WTC11 (cell line): Measurements from ENCODE around the gene KLK15. TPM values are rescaled to one million over a fixed set of nuclear protein-coding genes. Genes with fewer than 3 reads are reported as not detected.

Experiments
- ATAC-seq: fragments of 200-7000 bp; cut with Tn5 transposase; 2 replicates; pipeline ENCODE4 v1.10.0; 2021; ENCODE audit warnings: mild to moderate bottlenecking, moderate library complexity
- CTCF ChIA-PET: fragments of 300-600 bp; sonication (Branson Sonifier 250); formaldehyde crosslinking; loops from one replicate; lab custom pipeline; 2021; ENCODE audit warnings: antibody characterized with exemption; lab: Charles Lee
- POLR2A ChIA-PET: fragments of 350-600 bp; sonication (Branson Sonifier 250); formaldehyde crosslinking; loops from one replicate; lab custom pipeline; 2021; ENCODE audit warnings: antibody characterized with exemption; lab: Charles Lee
- DNase-seq: peaks from one replicate; pipeline ENCODE4 v3.0.0; 2021; ENCODE audit warnings: low spot score
- H3K27ac Mint-ChIP-seq: 2 replicates; pipeline ENCODE4 v1.8.0; 2021; ENCODE audit warnings: mixed read lengths
- H3K27me3 Mint-ChIP-seq: 2 replicates; pipeline ENCODE4 v1.8.0; 2021; ENCODE audit warnings: low read depth, mild to moderate bottlenecking, moderate library complexity, mixed read lengths
- H3K36me3 Mint-ChIP-seq: 2 replicates; pipeline ENCODE4 v1.8.0; 2021; ENCODE audit warnings: mixed read lengths
- H3K4me1 Mint-ChIP-seq: 2 replicates; pipeline ENCODE4 v1.8.0; 2022; ENCODE audit warnings: mixed read lengths
- H3K4me3 Mint-ChIP-seq: 2 replicates; pipeline ENCODE4 v1.8.0; 2021; ENCODE audit warnings: mild to moderate bottlenecking, moderate library complexity, mixed read lengths
- H3K9me3 Mint-ChIP-seq: 2 replicates; pipeline ENCODE4 v1.8.0; 2021; ENCODE audit warnings: mixed read lengths
- CBFB ChIP-seq: sonication (generic); formaldehyde crosslinking; IDR thresholded peaks from 2 replicates; pipeline ENCODE4 v1.8.1; 2022; ENCODE audit warnings: mild to moderate bottlenecking, low read depth, missing genetic modification reagents
- CREB1 ChIP-seq: sonication (generic); formaldehyde crosslinking; IDR thresholded peaks from 2 replicates; pipeline ENCODE4 v1.8.0; 2023; ENCODE audit warnings: mild to moderate bottlenecking, missing genetic modification reagents
- ETV6 ChIP-seq: sonication (generic); formaldehyde crosslinking; IDR thresholded peaks from 2 replicates; pipeline ENCODE4 v1.8.1; 2022; ENCODE audit warnings: mild to moderate bottlenecking, missing genetic modification reagents
- FOXP1 ChIP-seq: sonication (generic); formaldehyde crosslinking; IDR thresholded peaks from 2 replicates; pipeline ENCODE4 v1.8.0; 2022; ENCODE audit warnings: missing genetic modification reagents, mild to moderate bottlenecking, moderate library complexity, borderline replicate concordance
- GABPB1 ChIP-seq: sonication (generic); formaldehyde crosslinking; IDR thresholded peaks from 2 replicates; pipeline ENCODE4 v1.8.1; 2023; ENCODE audit warnings: mild to moderate bottlenecking, missing genetic modification reagents
- GTF2I ChIP-seq: fragments of 250-450 bp; sonication (Bioruptor Pico); conservative IDR thresholded peaks from 2 replicates; pipeline ENCODE4 v1.4.0; 2021; ENCODE audit warnings: mild to moderate bottlenecking
- JAZF1 ChIP-seq: fragments of 250-450 bp; sonication (Bioruptor Pico); IDR thresholded peaks from 2 replicates; pipeline ENCODE4 v1.9.0; 2021; ENCODE audit warnings: moderate library complexity, mild to moderate bottlenecking, inconsistent platforms
- JUN ChIP-seq: sonication (generic); formaldehyde crosslinking; IDR thresholded peaks from 2 replicates; pipeline ENCODE4 v1.8.0; 2023; ENCODE audit warnings: mild to moderate bottlenecking, missing genetic modification reagents
- NFATC4 ChIP-seq: fragments of 250-450 bp; sonication (Bioruptor Pico); IDR thresholded peaks from 2 replicates; pipeline ENCODE4 v1.9.0; 2021; ENCODE audit warnings: mild to moderate bottlenecking
- NFYB ChIP-seq: sonication (generic); formaldehyde crosslinking; conservative IDR thresholded peaks from 2 replicates; pipeline ENCODE4 v1.8.0; 2022; ENCODE audit warnings: low read depth, missing genetic modification reagents
- NR2C2 ChIP-seq: sonication (generic); formaldehyde crosslinking; IDR thresholded peaks from 2 replicates; pipeline ENCODE4 v1.8.0; 2022; ENCODE audit warnings: mild to moderate bottlenecking, missing genetic modification reagents
- PRRX2 ChIP-seq: fragments of 250-450 bp; sonication (Bioruptor Pico); IDR thresholded peaks from 2 replicates; pipeline ENCODE4 v1.8.0; 2021; ENCODE audit warnings: mild to moderate bottlenecking
- TCF7 ChIP-seq: sonication (generic); formaldehyde crosslinking; IDR thresholded peaks from 2 replicates; pipeline ENCODE4 v1.8.0; 2022; ENCODE audit warnings: mild to moderate bottlenecking, low read depth, missing genetic modification reagents, moderate library complexity
- TEAD1 ChIP-seq: sonication (generic); formaldehyde crosslinking; IDR thresholded peaks from 2 replicates; pipeline ENCODE4 v1.8.0; 2022; ENCODE audit warnings: mild to moderate bottlenecking, missing genetic modification reagents
- TEAD4 ChIP-seq: sonication (generic); formaldehyde crosslinking; IDR thresholded peaks from 2 replicates; pipeline ENCODE4 v1.8.0; 2022; ENCODE audit warnings: mild to moderate bottlenecking, missing genetic modification reagents
- ZBTB21 ChIP-seq: sonication (generic); formaldehyde crosslinking; IDR thresholded peaks from 2 replicates; pipeline ENCODE4 v1.8.1; 2023; ENCODE audit warnings: mild to moderate bottlenecking, missing genetic modification reagents, borderline replicate concordance
- ZNF263 ChIP-seq: sonication (generic); formaldehyde crosslinking; IDR thresholded peaks from 2 replicates; pipeline ENCODE4 v1.8.1; 2022; ENCODE audit warnings: low read depth, mild to moderate bottlenecking, moderate library complexity, missing genetic modification reagents
- ZNF416 ChIP-seq: fragments of 250-450 bp; sonication (Bioruptor Pico); IDR thresholded peaks from 2 replicates; pipeline ENCODE4 v1.9.0; 2021; ENCODE audit warnings: mild to moderate bottlenecking, inconsistent platforms
- ZNF423 ChIP-seq: fragments of 250-450 bp; sonication (Bioruptor Pico); IDR thresholded peaks from 2 replicates; pipeline ENCODE4 v2.1.2; 2022; ENCODE audit warnings: mild to moderate bottlenecking, moderate library complexity
- ZNF671 ChIP-seq: fragments of 250-450 bp; sonication (Bioruptor Pico); IDR thresholded peaks from 2 replicates; pipeline ENCODE4 v1.8.0; 2021; ENCODE audit warnings: mild to moderate bottlenecking
- total RNA-seq: library from RNA; stranded (reverse); gene quantifications from 3 replicates; pipeline ENCODE4 v1.2.3, GENCODE V29; 2021
- TF ChIP-seq, protein P1 (sequence below): sonication (generic); formaldehyde crosslinking; IDR thresholded peaks from 2 replicates; pipeline ENCODE4 v1.8.1; 2022; ENCODE audit warnings: low read depth, mild to moderate bottlenecking, moderate library complexity, missing genetic modification reagents, borderline replicate concordance
- TF ChIP-seq, protein P2 (sequence below): sonication (generic); formaldehyde crosslinking; IDR thresholded peaks from 2 replicates; pipeline ENCODE4 v1.8.0; 2022; ENCODE audit warnings: mild to moderate bottlenecking, missing genetic modification reagents
- TF ChIP-seq, protein P3 (sequence below): fragments of 250-450 bp; sonication (Bioruptor Pico); conservative IDR thresholded peaks from 2 replicates; pipeline ENCODE4 v1.9.0; 2021; ENCODE audit warnings: mild to moderate bottlenecking
- TF ChIP-seq, protein P4 (sequence below): fragments of 250-450 bp; sonication (Bioruptor Pico); IDR thresholded peaks from 2 replicates; pipeline ENCODE4 v1.9.0; 2021; ENCODE audit warnings: mild to moderate bottlenecking
- TF ChIP-seq, protein P5 (sequence below): fragments of 250-450 bp; sonication (Bioruptor Pico); IDR thresholded peaks from 2 replicates; pipeline ENCODE4 v1.8.0; 2021; ENCODE audit warnings: mild to moderate bottlenecking

Gene KLK15
- total RNA-seq, 1 experiment from 2014 or later, result not detected

DNA sequence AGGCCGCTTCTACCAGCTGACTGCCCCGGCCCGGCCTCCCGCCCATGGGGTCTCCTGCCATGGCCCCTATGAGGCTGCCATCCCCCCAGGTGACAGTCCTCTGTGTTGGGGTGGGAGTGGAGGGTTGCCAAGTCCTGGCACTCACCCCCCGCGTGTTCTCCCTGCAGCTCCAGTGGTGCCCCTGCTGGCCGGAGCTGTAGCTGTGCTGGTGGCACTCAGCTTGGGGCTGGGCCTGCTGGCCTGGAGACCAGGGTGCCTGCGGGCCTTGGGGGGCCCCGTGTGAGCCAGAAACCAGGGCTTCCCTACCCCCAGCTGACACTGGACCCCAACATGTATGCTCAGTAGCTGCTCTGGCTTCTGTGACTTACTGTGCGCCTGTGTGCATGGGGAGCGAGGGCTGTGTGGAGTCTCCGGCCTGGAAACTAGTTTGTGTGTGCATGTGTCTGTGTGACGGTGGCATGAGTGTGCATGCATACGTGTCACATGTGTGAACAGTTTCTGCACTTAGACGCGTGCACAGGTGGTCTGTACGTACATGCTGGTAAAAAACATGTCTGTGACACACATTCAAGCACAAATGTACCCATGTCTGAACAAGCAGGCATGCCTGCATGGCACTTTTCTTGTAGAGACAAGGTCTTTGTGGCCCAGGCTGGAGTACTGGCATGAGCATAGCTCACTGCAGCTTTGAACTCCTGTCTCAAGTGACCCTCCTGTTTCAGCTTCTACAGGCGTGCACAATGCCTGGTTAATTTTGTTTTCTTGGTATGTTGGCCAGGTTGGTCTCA, 38.3 kb downstream of the KLK15 start (continued):
- TF ChIP-seq CREB1 (CRISPR knock-in tag) (peak; percentile 90), FOXP1 (CRISPR knock-in tag) (peak; percentile 84), TCF7 (no peak), TEAD4 (CRISPR knock-in tag) (no peak), ZNF263 (CRISPR knock-in tag) (0 out of 2 replicates have a peak, but pooled peaks have one; percentile 16), ZNF671 (CRISPR knock-in tag) (peak; percentile 1; the same call in 1 of the 2 replicates), CBFB (CRISPR knock-in tag) (peak; percentile 21; the same call in 1 of the 2 replicates)
- TF ChIP-seq, protein P1, sequence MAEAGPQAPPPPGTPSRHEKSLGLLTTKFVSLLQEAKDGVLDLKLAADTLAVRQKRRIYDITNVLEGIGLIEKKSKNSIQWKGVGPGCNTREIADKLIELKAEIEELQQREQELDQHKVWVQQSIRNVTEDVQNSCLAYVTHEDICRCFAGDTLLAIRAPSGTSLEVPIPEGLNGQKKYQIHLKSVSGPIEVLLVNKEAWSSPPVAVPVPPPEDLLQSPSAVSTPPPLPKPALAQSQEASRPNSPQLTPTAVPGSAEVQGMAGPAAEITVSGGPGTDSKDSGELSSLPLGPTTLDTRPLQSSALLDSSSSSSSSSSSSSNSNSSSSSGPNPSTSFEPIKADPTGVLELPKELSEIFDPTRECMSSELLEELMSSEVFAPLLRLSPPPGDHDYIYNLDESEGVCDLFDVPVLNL (CRISPR knock-in tag), result peak; percentile 60; the same call in 1 of the 2 replicates
- TF ChIP-seq, protein P2, sequence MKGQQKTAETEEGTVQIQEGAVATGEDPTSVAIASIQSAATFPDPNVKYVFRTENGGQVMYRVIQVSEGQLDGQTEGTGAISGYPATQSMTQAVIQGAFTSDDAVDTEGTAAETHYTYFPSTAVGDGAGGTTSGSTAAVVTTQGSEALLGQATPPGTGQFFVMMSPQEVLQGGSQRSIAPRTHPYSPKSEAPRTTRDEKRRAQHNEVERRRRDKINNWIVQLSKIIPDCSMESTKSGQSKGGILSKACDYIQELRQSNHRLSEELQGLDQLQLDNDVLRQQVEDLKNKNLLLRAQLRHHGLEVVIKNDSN, result peak; percentile 49; the same call in 1 of the 2 replicates

DNA sequence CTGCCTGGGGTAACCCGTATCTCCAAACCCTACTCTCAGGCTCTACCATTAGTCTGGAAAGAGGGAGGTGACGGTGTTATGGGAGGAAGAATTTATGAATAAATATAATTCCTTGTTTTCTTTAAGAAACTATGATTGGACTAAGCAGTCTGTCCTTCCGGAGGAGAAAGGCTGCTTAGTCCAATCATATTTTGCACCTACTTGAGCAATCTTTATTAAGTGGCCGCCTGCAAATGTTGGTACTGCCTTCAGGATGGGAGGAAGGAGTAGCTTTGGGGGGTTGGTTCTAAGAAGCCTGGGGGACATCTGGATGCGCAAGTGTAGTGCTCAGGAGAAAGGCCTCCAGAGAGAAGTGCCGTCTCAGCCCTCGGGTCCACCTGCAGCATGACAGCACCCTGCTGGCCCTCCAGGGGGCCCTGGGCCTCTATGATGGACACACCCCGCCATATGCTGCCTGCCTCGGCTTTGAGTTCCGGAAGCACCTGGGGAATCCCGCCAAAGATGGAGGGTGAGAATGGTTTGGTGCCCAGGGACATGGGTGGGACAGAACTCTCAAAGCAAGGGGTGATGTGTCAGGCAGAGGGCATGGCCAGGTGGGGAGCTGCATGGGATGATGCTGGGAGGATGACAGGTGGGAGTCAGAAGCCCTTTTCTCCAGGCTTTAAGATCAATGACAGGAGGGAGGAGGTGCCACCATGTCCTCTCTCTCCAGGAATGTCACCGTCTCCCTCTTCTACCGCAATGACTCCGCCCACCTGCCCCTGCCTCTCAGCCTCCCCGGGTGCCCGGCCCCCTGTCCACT, 39.1 kb downstream of the KLK15 start:
- no peak for DNase-seq
- peaks cover 12% of the 10 kb centered on the region for H3K4me1 Mint-ChIP-seq
- H3K36me3 Mint-ChIP-seq, result peaks cover 17% of the 10 kb centered on the region
- no peak overlapping the region for H3K4me3 Mint-ChIP-seq
- H3K27me3 Mint-ChIP-seq, result peaks cover 20% of the 10 kb centered on the region
- no peak; the same call in 1 of the 2 replicates for ATAC-seq
- ChIA-PET POLR2A (interaction anchor here (0.6 to 1.5 kb wide), 4 partner anchors 10 to 200 kb away, joined by 3 to 6 read pairs (median 4); no protein-coding TSS in a partner anchor), CTCF (interaction anchor here (0.6 to 5.1 kb wide), 11 partner anchors 11 to 480 kb away, joined by 3 to 38 read pairs (median 3); no protein-coding TSS in a partner anchor)
- H3K27ac Mint-ChIP-seq, result no peak overlapping the region
- no peaks in the 10 kb centered on the region for H3K9me3 Mint-ChIP-seq
- 0 out of 2 replicates have a peak, but pooled peaks have one; percentile 6 for TF ChIP-seq ZNF423 (CRISPR knock-in tag)
- 0 out of 2 replicates have a peak, but pooled peaks have one; percentile 25 for TF ChIP-seq JUN (CRISPR knock-in tag)
- TF ChIP-seq ZNF416 (CRISPR knock-in tag), result peak; percentile 46; the same call in 1 of the 2 replicates
- 0 out of 2 replicates have a peak, but pooled peaks have one; percentile 7 for TF ChIP-seq NR2C2 (CRISPR knock-in tag)
- TF ChIP-seq PRRX2, result no peak
- TF ChIP-seq, protein P3, sequence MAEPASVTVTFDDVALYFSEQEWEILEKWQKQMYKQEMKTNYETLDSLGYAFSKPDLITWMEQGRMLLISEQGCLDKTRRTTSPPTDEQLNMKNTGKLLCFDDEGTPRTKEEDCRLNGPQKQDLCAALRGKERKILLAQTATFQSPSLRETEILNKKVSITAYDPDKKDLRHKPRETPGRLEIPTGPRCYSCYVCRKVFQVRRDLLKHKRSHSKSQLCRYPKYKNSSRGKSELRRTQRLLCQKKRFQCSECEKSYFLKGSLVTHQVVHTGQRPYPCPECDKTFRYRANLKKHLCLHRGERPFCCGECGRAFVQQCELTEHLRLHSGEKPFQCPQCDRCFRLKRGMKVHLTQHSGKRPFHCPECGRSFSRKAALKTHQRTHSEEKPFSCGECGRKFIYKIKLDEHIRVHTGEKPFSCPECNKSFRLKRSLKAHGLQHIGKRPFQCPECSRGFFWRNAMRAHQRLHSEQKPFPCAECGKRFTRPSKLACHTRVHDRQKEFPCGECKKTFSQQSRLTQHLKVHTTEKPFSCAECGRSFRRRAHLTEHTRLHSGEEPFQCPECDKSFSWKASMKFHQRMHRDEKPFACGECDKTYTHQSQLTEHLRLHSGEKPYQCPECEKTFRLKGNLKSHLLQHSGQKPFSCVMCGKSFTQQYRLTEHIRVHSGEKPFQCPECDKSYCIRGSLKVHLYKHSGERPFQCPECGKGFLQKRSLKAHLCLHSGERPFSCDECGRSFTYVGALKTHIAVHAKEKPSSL (CRISPR knock-in tag), result peak; percentile 64; the same call in 1 of the 2 replicates
- no peak for TF ChIP-seq GTF2I (CRISPR knock-in tag)
- peak; percentile 68; the same call in 1 of the 2 replicates for TF ChIP-seq NFATC4 (CRISPR knock-in tag)
- TF ChIP-seq GABPB1, result no peak
- no peak for TF ChIP-seq CREB1 (CRISPR knock-in tag)
- TF ChIP-seq ZBTB21 (CRISPR knock-in tag), result no peak
- TF ChIP-seq, protein P4, sequence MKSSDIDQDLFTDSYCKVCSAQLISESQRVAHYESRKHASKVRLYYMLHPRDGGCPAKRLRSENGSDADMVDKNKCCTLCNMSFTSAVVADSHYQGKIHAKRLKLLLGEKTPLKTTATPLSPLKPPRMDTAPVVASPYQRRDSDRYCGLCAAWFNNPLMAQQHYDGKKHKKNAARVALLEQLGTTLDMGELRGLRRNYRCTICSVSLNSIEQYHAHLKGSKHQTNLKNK, result 0 out of 2 replicates have a peak, but pooled peaks have one; percentile 17
- TF ChIP-seq JAZF1 (CRISPR knock-in tag), result no peak
- TF ChIP-seq NFYB (CRISPR knock-in tag), result no peak
- TF ChIP-seq ETV6 (CRISPR knock-in tag), result no peak
- TF ChIP-seq TEAD1, result no peak; the same call in 1 of the 2 replicates
- TF ChIP-seq, protein P5, sequence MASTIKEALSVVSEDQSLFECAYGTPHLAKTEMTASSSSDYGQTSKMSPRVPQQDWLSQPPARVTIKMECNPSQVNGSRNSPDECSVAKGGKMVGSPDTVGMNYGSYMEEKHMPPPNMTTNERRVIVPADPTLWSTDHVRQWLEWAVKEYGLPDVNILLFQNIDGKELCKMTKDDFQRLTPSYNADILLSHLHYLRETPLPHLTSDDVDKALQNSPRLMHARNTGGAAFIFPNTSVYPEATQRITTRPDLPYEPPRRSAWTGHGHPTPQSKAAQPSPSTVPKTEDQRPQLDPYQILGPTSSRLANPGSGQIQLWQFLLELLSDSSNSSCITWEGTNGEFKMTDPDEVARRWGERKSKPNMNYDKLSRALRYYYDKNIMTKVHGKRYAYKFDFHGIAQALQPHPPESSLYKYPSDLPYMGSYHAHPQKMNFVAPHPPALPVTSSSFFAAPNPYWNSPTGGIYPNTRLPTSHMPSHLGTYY, result peak; percentile 55
